GM18519 (cell line): ENCODE measurements around the gene HTRA3.

Experiments used
- ATAC-seq: cut with Tn5 transposase; IDR thresholded peaks from one replicate; pipeline ENCODE4 v1.9.1; 2021; ENCODE audit warnings: mild to moderate bottlenecking, moderate library complexity; ENCODE audit not compliant: unreplicated experiment, low FRiP score

Gene HTRA3

DNA sequence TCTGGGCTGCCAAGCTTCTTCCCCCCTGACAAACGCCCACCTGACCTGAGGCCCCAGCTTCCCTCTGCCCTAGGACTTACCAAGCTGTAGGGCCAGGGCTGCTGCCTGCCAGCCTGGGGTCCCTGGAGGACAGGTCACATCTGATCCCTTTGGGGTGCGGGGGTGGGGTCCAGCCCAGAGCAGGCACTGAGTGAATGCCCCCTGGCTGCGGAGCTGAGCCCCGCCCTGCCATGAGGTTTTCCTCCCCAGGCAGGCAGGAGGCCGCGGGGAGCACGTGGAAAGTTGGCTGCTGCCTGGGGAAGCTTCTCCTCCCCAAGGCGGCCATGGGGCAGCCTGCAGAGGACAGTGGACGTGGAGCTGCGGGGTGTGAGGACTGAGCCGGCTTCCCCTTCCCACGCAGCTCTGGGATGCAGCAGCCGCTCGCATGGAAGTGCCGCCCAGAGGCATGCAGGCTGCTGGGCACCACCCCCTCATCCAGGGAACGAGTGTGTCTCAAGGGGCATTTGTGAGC is 37.0 kb downstream of the HTRA3 start:
- no peak for ATAC-seq

DNA sequence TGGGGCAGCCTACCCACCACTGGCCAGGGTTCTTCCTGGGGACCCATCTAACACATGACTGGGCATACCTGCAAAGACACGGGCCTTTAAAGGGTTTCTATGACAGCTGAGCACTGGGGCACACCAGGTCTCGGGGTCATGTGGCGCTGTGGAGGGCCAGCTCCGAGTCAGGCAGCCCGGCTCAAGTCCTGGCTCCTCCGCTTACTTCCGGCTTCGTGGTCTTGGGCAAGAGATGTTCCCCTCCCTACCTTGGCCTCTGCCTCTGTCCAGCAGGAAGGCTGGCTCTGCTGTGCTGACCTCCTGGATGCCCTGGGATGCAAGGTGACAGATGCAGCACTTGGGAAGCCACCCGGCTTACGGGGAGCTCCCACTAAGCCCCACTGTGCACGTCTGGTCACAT is 37.6 kb downstream of the HTRA3 start:
- ATAC-seq: no peak

DNA sequence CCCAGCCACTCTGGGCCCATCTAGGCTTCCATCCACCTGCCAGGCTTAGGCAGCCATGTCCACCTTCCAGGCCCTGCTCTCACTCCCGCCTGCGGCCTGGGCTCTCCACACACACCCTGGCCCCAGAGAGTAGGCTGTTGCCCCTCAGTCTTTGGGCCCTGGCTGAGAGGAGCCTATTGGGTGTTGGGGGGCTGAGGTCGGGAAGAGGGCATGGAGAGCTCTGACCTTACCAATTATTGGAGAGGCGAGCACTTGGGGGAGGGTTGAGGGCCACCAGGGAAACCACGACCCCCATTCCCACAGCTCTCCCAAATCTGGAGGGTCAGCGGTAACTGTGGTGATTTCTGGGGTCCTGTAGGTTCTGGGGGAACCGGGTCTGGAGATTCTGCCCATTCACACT is 38.2 kb downstream of the HTRA3 start:
- ATAC-seq: no peak

DNA sequence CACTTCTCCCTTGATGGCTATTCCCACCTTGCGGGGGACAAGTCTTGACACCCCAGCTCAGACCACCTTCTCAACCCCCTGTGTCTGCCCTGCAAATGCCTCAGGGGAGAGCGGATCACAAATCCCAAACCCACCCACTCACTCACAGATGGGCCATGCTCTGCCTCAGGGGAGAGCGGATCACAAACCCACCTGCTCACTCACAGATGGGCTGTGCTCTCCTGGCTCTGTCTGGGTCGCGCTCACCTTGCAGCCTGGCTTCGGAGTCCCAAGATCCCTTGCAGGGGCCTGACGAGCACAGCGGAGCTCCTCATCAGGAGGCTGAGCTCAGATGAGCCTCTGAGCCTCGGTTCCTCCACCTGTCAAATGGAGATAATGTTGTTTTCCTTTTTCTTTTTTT is 38.6 kb downstream of the HTRA3 start:
- no peak for ATAC-seq

DNA sequence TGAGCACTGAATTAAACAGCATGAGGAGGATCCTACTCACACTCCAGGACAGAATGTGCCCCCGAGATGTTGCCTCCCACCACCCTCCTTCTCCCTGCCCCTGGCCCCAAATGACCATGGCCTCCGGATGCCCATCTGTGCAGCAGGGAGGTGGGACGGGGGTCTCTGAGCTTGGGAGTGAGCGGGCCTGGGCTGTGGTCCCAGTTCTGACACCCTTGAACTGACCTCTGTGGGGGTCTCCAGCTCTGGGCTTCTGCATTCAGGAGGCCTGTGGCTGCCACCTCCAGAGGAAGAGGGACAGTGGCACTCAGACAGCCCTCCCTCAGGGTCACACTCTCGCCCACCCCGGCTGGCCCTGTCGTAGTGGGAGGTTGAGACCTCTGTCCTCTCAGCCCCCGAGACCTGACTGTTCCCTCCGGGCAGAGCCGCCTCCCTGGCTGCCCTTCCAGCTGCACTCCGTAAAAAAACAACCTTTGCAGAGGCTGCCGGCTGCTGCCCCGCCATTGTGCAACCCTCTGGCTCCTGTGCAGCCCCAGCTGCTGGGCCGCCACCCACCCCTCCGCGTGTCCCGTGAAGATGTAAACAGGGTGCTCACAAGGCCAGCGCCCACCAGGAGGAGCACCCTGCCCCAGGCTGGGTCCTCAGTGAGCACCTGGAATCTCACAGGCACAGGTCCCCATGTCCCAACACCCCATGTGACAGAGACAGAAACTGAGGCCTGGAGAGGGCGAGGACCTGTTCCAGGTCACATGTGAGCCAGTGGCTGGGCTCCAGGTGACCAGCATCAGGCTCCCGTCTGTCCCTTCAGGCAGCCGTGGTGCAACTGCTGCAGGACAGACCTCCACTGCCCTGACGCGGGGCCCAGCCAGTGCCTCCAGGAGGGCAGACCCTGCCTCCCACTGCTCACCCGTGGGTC is 39.6 kb downstream of the HTRA3 start:
- ATAC-seq: no peak

DNA sequence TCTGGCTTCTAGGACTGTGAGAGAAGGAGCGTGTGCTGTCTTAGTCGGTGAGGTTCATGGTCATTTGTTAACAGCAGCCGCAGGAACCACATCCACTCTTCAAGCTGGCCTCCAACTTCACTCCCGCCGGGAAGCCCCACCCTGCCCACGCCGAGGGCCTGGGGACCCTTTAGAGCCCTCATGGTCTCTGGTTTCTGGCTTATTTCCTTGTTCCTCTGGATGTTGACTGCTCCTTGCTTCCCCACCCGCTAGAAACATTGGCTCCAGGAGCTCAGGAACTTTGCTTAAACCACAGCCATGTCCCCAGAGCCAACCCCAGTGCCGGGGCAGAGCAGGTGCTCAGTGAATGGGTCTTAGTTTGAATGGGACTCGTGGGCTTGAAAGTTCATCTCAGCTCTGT is 40.8 kb downstream of the HTRA3 start:
- ATAC-seq: no peak

DNA sequence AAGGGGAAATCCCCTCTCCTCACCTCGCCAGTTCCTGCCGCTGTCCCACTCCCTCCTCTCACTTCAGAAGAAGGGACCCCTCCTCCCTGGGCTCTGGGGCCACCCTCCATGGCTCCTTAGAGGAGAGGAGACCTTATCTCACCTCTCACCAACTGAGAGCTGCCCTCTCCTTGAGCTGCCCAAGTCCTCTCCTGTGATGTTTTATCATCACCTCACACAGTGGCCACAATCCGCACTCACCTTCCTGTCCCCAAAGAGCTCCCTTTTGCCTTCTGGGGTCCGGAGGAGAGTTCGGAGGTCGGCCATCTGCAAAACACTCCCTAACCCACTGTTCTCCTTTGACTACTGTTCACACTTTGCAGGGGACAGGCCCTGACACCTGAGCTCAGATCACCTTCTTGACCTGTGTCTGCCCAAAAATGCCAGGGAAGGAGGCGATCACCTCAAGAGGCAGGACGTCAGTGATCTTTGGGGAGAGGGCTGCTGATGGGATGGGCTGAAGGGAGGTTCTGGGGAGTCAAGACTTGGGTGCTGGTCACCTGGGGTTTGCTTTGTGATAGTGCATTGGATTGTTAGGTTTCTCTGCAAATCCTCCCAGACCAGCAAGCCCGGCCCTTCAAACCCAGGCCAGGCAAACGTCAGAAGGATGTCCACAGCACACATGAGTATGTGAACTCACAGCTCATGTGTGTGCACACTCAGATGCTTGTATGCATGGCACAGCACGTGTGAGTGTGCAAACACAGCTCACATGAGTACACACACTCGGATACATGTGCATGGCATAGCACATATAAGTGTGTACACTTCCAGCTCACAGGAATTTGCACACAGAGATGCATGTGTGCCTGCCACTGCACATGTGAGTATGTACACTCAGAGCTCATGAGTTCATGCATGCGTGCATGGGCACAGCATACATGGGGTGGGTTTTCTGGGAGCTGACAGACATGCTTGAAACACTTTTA is 41.8 kb downstream of the HTRA3 start:
- ATAC-seq: no peak

DNA sequence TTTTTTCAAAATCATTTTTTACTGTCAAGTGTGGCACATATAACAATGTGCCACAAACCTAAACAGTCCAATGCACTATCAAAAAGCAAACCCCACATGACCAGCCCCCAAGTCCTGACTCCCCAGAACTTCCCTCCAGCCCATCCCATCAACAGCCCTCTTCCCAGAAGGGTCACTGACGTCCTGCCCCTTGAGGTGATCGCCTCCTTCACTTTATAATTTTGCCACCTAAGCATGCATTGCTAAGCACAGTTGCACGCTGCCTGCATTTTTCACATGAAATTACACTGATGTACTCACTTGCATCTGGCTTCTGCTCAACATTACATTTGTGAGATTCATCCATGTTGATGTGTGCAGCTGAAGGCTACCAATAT is 42.5 kb downstream of the HTRA3 start:
- ATAC-seq: no peak

DNA sequence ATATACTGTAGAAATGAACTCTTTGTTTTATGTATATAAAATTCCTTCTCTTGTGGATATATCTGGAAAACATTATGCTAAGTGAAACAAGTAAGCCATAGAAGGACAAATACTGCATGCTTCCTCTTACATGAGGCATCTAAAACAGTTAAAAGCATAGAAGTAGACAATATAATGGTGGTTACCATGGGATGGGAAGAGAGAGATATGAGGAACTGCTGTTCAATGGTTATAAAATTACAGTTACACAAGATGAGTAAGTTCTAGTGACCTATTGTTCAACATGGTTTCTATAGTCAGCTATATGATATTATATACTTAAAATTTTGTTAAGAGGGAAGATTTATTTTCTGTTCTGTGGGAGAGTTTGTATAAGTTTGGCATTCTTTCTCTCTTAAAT is 43.4 kb downstream of the HTRA3 start:
- ATAC-seq: no peak

DNA sequence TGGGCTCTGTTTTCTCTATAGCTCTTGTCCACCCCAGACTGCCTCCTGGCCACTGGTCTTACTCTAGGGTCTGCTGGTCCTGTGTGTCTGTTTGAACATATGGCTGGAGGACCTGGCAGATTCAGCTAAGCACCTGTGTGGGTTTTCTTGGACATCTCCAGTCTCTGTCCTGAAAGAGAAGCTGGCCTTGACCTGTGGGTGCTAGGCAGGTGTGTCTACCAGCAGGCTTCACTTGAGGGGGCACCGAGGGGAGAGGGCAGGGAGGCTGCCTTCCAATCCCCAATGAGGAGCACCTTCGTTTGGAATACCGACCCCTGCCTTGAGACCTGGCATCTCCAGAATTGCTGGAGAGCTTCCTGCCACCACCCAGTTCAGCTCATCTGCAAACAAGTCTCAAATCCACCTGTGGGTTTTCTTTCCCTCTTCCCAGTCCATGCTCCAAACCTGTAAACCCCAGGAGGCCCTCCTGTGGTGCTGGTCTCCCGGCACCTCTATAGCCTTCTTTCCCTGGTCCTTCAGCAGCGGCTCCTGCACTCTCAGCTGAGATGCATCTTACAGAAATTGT is 45.2 kb downstream of the HTRA3 start:
- ATAC-seq: no peak

DNA sequence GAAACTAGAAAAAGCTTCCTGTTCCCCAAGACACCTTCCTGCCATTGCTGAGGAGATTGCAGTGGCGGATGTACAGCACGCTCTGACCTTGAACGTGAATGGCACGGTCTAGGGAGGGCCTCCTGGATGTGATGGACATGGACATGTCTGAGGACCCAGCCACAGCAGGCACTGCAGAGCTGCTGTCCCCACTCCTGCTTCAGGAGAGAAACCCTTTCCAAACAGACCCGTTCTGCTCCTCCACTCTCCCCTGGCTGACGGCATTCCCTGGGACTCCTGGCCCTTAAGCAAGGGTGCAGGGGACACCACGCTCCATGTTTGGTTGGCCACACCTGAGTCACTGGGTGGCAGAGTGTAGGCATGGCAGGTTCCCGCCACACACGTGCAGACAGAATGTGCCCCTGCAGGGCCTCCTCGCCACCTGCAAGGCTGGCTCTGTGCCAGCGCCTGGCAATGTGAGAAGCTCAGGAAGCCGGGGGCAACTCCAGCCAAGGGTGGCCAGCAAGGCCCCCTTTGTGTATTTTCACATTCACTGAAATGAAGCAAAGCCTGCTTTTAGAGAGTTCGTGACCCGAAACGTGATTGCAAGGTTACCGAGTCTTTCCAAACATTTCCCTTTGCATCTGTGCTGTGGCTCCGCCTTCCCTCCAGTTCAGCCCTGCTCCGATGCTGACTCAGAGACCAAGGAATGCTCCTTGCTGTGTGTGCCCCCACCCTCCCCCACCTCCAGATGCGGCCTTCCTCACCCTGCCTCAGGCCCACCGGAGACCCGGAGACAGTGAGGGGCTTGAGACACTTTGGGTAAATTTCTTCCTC is 46.1 kb downstream of the HTRA3 start:
- ATAC-seq: no peak

DNA sequence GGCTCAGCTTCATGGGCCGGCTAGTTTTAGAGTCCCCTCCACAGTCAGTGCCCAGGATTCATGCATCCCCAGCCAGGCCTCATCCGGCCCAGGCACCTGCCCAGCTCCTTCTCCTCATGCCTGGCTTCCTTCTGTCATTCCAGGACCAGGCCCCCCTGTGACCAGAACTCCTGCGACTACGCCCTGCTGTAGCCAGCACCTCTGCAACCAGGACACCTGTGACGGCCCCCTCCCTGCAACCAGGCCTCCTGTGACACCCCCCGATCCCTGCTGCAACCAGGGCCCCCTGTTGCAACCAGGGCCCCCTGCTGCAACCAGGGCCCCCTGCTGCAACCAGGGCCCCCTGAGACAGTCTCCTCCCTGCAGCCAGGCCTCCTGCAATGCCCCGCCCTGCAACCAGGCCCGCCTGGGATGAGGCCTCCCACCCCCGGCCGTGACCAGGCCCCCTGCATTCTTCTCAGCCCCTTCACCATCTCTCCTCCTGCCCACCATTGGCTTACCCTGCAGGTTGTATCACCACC is 46.8 kb downstream of the HTRA3 start:
- no peak for ATAC-seq

DNA sequence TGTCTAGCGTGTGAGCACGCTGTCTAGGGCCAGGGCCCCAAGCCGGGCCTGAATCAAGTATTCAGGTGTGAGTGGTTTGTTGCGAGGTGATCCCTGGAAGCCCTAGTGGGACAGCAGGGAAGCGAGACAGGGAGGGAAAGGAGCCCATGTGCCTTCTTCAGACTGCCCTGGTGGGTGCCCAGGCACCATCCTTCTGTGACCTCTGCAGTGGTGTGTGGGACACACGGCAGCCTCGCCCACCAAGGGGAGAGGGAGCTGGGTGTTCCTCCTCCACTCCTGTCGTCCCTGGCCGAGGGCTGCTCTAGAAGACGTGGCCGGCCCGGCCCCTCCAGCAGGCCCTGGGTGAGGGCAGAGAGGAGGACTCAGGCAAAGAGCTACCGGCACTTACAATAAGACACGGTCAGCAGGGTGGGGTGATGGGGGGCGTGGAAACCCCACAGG is 47.4 kb downstream of the HTRA3 start:
- no peak for ATAC-seq

DNA sequence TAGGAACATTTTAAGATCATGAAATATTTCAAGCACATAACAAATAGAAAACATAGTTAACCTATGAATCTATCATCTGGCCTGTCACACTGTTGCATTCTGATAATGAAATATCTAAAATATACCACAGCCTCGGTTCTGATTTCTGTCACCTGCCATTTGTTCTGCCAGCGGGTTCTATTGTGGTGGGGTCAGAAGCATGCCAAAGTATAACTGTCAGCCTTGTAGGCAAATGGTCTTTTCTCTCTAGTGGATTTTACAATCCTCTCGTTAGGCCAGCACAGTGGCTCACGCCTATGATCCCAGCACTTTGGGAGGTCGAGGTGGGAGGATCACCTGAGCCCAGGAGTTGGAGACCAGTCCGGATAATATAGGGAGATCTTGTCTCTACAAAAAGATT is 47.9 kb downstream of the HTRA3 start:
- ATAC-seq: no peak

DNA sequence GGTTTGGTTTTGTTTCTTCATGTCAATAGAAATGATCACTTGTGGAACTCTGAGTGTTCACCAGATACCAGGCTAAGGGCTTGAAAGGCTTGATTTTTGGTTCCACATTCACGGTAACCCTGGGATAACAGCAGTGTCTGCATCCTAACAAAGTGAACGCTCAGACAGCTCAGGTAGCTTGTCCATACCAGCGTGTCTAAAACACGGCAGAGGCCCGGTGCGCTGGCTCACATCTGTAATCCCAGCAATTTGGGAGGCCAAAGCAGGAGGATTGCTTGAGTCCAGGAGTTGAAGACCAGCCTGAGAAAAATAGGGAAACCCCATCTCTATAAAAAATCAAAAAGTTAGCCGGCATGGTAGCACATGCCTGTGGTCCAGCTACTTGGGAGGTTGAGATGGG is 49.0 kb downstream of the HTRA3 start:
- ATAC-seq: no peak

DNA sequence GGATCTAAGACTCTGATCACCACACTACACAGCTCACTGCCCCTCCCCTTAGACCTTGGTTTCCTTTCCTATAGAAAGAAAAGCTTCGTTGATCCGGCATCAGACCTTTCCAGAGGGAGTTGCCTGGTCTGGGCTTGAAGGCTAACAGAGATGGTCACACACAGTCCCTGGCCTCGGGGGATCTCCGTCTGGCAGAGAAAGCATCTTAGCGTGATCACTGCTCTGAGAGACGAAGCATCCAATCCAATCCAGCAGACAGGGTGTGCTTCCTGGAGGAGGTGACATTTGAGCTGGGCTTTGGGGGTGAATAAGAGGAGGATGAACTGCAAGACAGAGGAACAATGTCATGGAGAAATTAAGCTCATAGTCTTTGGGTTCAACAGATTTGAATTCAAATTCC is 49.5 kb downstream of the HTRA3 start:
- ATAC-seq: no peak

DNA sequence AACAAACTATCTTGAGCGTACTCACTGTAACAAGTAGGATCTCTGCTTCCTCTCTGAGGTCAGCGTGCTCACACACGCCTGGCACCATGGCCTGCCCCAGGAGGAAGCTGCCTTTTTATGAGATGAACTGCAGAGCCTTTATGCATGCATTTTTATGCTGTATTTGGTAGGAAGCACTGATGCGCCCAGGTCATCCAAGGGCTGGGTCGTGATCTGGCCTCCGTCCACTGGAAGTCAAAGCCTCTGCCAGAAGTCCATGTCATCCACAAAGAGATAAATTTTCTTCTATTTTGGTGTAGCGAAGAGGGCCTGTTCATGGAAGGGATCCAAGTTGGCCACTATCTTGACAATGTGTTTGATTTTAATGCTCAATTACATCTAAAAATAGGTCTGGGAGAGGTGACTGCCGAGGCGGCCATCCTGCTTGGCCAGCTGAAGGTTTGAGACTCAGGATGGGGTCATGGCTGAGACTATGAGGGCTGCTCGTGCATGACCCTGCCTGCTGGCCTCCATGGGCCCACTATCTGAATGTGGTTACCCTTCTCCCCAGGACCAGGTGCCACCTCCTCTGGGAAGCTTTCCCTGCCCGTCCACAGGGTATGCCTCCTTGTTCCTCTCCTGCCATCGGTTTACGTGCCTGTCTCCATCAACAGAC is 50.3 kb downstream of the HTRA3 start:
- no peak for ATAC-seq

DNA sequence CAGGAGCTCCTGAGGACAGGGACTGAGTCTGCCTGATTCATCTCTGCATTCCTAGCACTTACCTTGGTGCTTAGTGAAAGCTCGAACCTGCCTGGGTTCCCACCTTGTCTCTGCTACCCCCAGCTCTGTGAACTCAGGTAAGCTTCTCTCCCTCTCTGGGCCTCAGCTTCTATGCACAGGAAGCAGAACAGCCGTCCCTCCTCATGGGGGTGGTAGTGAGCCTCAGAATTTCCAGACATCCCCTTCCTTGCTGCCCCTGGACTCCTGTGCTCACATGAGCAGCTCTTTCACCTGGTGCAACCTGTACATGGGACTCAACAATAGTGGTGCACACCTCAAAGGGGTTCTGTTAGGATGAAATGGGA is 50.8 kb downstream of the HTRA3 start:
- ATAC-seq: no peak

DNA sequence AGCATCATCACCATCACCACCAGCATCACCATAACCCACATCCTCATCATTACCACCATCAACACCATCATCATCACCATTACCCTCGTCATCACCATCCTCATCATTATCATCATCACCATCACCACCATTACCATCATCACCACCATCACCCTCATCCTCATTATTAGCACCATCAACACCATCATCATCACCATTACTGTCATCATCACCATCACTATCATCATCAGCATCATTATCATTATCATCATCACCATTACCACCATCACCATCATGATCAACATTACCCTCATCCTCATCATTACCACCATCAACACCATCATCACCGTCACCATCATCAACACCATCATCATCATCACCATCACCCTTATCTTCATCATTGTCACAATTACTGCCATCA is 51.7 kb downstream of the HTRA3 start:
- no peak for ATAC-seq
